GM21717 (cell line): ENCODE results near the gene GALE.
"Not testable (repeated sequence)": the region's sequence is repeated elsewhere in the genome, so short reads cannot be mapped to it uniquely, and the experiment has no call there.

Experiments
- ATAC-seq: cut with Tn5 transposase; IDR thresholded peaks from one replicate; pipeline ENCODE4 v1.9.1; 2021; ENCODE audit warnings: mild to moderate bottlenecking, moderate library complexity; ENCODE audit not compliant: unreplicated experiment

The GALE gene

DNA sequence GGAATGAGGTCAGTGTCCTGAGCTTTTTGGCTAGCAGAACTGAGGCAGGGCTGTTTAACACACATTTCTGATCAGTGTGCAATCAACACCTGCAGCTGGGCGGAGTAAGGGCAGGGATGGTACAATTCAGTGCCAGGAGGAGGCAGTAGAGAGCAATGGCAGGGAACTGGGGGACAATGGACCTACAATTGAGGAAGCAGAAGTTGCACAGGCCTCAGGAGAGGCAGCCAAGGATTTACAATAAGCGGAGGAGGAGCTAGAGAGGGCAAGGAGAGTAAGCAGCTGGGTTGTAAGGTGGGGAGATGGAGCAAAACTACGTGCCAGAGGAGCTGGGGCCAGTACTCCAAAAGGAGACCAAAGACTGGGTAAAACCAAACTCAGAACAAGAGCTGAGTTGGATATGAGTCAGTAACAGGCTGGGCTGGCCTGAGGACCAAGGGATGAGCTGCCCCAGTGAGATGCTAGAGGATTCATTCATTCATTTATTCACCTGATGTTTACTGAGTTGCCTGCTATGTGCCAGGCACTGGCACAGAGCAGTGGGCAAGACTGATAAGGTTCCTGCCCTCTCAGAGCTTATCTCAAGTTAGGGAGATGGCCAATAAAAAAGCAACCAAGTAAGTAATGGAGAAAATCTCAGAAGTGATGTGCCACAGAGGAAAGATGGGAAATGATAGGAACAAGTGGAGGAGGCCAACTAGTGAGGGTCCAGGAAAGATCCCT, 10.4 kb upstream of the GALE start:
- ATAC-seq = no peak

DNA sequence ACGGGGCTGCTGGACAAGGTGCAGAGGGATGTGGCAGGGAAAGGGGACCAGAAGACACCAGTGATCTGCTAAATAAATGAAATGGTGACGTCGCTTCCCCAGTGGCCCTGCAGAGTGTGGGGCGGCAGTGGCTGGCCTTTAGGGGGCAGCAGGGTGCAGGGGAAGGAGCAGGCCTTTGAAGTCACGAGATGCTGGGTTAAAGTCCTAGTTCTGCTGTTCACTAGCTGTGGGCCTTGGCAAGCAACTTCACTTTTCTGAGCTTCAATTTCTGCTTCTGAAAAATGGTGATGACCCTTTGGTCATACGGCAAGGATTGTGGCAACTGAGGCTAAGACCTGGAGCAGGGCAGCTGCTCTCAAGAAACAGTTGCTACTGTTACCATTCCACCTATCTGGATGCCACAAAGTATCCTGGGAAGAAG, 9.2 kb upstream of the GALE start:
- ATAC-seq = peak; percentile 48

DNA sequence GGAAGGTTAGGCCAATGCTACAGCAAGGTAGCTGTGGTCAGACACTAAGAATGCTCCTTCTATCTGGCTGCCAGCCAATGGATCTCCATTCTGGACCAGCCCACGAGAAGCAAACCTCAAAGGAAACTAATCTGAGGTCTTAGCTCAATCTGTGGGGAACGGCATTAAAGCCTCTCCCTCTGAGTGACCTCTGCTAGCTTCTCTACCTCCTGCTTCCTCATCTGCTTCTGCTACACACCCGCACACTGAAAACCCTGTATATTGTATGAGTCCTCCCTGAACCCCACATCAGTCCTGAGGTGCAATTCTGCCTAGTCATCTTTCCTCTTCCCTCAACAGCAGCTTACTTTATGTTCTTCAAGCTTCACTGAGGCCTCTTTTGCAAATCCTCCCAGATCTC, 6.9 kb upstream of the GALE start:
- no peak for ATAC-seq

DNA sequence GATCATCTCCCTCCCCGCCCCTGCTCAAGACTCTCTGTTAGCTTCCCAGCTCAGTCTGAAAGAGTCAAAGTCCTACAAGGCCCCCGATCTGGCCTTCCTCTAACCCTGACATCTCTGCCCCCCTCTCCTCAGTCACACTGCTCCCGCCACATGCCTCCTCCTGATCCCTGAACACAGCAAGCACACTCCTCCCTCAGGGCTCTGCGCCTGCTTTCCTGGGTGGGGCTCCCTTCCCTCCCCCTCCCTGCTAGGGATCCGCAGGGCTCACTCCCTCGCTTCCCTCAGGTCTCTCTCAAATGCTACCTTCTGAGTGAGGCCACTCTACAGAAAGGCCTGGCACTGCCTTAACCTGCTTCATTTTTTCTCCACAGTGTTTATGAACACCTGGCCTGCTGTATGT, 5.7 kb upstream of the GALE start:
- no peak for ATAC-seq

DNA sequence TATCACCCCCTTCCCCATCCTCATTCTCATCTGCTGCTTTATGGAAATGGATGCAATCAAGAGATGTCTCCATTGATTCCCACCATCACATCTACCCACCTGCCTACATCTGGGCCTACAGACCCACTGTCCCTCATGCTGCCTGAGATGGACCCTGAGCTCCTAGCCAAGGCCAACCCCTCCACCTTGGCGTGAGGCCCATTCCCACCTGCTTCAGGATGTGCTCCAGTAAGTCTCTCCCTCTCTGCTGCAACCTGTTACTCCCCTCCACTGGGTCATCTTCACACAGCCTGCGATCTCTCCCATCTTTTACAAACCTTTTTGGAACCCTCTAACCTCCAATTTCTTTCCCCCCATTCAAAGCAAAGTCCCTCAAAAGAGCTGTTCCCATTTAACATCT, 4.5 kb upstream of the GALE start:
- ATAC-seq = no peak

DNA sequence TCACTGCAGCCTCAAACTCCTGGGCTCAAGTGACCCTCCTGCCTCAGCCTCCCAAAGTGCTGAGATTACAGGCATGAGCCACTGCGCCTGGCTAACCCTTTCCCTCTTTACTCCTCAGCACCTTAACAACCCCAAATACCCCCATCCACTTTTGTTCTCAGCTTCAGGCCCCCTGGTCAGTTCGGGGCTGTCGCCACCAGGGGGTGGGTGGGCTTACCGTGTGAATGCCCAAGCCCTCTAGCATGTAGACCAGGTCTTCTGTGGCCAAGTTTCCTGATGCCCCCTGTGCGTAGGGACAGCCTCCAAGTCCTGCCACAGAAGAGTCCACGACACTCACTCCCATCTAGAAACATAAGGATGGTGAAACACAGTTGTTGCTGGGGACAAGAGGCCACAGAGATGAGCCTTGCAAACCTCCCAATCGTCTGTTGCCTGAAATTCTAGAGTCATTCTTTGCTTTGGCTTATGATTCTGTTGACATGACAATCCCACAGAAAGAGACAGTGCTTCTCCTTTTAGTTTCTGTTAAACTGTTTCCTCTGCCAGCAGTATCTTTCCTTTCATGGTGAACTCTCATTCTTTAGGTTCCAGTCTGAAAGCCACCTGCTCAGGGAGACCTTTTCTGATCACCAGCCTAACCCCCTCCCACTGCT, 3.8 kb upstream of the GALE start:
- ATAC-seq = no peak

DNA sequence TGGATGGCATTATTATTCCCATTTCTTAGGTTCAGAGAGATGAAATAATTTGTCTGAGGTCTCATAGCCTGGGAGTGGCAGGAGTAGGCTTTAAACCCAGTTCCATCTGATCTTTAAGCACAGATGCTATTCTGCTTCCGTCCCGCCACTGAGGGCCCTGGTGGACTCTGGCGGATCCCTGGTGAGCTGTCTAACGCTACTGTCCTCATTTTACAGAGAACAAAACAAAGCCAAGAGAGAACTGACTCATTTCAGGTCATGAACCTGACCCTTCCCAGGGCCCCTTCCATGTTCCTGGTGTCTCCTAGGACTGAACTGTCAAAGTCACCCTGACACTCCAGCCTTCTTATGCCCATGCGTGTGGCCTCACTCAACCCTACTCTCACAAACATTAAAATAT, 3.1 kb upstream of the GALE start:
- ATAC-seq = no peak

DNA sequence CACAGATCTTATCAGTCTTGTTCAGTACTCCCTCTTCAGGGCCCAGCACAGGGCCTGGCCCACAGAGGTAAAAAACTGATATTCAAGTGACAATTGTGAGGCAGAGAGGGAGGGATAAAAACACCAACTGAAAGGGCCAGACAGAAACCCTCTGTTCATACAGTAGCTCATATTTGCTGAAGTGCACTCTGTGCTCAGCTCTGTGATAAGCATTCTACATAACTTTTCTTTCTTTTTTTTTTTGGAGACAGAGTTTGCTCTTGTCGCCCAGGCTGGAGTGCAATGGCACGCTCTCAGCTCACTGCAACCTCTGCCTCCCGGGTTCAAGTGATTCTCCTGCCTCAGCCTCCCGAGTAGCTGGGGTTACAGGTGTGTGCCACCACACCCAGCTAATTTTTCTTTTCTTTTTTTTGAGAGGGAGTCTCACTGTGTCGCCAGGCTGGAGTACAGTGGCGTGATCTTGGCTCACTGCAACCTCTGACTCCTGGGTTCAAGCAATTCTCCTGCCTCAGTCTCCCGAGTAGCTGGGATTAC, 2.3 kb upstream of the GALE start:
- not testable (repeated sequence) for ATAC-seq

DNA sequence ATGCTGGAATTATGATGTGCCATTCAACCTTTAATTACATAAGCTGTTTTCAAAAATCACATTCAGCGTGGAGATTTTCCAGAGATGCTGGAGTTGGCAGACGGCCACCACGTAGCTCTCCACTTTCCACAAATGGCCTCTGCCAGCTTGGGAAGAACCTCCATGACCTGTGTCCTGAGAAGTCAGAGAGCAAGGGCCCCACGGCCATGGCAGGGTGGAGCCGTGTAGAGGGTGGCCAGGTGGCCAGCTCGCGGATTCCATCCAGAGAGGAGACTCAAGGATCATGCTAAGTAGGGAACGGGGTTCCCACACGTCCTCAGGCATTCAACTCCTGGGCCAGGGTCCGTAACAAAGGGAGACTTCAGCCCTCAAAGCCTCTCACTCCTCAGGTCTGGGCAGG, 1.3 kb upstream of the GALE start:
- no peak for ATAC-seq

DNA sequence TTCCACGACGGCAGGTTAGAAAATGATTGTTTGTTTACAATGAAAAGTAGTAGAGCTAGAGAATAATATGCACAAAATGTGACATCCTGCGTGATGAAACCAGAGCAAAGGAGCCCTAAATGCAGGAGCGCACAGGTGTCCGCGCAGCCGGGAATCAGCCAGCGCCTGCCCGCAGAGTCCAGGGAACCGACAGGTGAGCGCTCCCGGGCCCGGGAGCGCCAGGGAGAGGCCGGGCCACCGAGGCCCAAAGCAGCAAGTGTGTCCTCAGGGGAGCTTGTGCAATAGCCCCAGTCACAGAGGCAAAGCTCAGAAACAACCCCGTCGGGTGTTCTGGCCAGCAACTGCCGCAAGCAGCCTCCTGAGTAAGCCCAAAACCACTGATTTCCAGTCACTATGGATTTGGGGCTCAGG, 789 bp upstream of the GALE start:
- ATAC-seq = no peak

DNA sequence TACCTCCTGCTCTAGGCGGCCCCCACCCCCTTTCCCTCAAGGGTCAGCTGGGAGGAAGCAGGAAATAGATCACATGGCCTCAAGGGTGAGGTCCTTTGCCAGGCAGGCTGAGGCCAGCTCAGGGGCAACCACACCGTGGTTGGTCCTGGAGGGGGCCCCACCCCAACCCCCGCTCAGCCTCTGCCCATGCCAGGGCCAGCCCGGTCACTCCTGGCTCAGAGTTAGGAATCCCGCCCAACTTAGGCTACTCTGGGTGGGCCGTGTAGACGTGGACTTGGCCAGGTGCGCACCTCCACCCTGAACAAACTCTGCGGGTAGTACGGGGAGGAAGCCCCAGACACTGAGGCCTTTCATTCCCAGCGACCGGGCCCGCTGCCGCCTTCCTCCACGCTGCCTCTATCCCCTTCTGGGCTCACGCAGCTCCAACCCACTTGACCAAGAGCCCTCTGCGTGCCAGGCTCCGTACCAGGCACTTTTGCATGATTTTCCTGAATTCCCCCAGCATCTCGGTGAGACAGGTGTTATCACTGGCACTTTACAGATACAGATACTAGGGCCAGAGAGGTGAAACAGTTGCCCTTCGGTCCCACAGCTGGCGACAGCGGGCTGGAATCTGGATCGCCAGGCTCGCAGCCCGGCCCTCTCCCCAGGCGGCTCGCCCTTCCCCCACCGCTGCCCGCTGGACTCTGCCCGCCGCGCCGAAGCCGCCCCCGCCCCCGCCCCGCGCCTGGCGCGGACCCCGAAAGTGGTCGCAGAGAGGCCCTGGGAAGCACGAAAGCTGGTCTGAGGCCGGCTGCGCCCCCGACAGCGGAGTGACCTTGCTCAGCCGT, 769 bp downstream of the GALE start:
- no peak for ATAC-seq

DNA sequence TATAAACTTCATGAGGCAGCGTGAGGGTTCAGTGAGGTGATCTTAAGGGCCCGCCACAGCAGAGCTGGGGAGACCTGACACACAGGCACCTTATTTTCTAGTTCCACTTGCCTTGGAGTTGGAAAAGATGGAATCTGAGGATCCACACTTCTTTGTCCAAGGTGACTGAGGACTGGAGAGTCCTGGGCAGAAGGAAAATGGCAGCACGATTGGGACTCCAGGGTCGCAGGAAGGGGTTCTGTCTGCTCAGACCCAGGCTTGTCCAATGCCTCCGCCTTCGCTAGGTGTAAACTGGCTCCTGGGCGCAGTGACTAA, 1.3 kb downstream of the GALE start:
- no peak for ATAC-seq

DNA sequence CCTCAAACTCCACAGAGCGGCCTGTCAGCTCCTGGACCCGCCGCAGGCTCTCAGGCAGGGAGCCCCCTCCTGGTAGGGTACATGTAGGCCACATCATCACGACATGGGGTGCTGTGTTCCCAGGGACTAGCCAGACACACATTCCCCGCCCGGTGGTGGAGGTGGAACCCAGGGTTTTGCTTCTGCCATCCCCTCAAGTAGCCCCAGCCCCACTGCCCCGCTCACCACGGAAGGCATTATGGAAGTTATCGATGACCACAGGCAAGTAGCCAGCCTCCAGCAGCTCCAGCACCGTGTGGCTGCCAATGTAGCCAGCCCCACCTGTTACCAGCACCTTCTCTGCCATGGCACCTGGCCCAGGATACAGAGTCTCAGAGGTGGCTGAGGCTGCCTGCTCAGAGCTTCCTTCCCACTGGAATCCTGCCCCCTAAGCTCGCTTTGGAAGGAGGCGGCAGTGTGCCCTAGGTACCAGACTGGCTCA, 1.9 kb downstream of the GALE start:
- no peak for ATAC-seq

DNA sequence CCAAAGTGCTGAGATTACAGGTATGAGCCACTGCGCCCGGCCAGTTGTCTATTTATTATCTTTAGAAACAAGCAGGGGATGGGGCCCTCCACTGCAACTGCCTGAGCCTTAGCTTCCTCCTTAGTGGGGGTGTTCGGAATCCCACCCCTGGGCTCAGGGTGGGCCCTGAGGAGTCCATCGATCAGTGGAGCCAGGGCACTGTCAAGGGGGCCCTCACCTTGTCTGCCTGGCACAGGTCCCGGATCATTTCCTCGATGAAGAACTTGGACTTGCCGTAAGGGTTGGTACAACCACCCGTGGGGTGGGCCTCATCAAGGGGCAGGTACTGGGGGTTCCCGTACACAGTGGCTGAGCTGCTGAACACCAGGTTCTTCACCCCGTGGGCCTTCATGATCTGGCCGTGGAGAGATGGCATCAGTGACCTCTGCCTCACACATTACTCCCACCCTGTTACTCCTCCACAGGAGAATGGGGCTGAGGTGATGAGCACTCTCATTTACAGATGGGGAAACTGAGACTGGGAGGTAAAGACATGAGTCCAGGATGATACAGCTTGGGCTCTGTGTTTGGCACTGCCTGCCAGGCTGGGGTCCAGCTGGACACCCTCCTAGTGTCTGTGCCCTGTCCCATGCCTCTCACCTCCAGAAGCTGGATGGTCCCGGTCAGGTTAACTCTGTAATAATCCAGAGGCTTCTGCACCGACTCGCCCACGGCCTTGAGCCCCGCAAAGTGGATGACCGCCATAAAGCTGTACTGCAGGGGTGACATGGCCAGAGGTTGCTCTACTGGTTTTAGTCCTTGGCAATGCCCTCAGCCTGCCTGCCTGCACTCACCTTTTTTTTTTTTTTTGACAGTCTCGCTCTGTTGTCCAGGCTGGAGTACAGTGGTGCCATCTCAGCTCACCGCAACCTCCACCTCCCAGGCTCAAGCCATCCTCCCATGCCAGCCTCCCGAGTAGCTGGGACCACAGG, 2.8 kb downstream of the GALE start:
- no peak for ATAC-seq

DNA sequence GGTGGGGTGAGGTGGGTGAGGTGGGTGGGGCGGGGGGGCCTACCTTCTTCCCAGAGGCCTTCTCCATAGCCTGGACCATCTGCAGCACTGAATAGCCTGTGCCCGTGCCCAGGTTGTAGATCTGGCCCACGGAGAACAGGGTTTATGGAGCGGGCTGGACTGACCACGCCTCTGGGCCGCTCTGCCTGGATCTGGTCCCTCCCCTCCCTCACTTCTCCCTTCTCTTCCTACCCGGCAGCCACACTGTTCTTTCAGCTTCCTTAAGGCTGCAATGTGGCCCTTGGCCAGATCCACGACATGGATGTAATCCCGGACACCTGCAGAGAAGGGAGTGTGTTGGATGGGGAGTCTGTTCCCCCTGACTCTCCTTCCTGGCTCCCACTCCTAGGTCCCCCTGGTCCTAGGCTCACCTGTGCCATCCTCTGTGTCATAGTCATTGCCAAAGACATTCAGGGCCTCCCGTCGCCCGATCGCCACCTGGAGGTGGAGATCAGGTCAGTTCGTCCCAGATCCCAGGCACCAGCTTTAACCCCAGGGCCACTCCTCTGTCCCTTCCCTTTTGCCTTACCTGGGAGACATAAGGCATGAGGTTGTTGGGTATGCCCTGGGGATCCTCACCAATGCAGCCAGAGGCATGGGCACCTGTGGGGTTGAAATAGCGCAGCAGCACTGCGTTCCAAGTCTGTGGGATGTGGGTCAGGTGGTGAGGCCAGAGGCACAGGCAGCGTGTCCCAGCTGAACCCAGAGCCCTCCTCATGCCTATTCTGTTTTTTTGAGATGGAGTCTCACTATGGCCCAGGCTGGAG, 3.9 kb downstream of the GALE start:
- ATAC-seq = no peak

DNA sequence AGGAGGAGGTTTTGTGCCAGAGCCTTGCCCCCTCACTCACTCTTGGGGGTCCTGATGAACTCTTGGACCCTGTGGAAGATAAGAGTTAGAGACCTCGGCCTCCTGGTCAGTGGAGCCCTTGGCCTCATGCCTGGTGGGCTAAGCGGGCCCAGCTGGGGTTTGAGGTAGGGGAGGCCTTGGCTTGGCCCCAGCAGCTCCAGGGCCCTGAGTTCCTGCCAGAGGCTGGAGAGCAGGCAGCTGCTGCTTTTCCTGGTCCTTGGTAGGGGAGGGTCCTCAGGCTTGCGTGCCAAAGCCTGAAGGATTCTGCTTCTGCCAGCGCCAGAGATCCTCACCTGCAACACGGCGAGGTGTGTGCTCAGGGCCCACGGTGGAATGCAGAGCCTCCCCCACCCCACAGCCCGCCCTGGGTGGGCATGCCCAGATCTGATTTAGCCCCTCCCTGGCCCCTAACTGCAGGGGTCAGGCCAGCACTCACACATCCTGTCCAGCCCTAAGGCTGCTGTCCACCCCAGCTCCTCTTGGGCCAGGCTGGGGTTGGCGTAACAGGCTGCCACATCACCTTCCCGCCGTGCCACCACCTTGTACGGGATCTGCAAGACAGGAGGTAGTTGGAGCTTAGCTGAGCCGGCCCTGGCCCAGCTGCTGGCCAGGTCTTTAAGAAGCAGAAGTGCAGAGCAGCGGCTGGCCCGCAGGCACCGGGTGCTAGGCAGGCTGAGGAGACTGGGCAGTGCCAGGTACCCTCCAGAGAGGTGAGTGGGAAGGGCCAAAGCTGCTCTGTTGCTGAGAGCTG, 4.7 kb downstream of the GALE start:
- no peak for ATAC-seq

DNA sequence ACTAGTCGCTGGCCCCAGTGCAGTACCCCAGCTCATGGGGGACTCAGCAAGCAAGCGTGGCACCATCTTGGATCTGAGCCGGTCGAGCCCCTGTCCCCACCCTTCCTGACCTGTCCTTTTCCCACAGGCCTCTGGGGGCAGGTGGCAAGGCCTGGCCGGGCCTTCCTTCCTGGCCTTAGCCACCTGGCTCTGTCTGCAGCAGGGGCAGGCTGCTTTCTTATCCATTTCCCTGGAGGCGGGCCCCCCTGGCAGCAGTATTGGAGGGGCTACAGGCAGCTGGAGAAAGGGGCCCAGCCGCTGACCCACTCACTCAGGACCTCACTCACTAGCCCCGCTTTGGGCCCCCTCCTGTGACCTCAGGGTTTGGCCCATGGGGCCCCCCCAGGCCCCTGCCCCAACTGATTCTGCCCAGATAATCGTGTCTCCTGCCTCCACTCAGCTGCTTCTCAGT, 5.8 kb downstream of the GALE start:
- not testable (repeated sequence) for ATAC-seq

DNA sequence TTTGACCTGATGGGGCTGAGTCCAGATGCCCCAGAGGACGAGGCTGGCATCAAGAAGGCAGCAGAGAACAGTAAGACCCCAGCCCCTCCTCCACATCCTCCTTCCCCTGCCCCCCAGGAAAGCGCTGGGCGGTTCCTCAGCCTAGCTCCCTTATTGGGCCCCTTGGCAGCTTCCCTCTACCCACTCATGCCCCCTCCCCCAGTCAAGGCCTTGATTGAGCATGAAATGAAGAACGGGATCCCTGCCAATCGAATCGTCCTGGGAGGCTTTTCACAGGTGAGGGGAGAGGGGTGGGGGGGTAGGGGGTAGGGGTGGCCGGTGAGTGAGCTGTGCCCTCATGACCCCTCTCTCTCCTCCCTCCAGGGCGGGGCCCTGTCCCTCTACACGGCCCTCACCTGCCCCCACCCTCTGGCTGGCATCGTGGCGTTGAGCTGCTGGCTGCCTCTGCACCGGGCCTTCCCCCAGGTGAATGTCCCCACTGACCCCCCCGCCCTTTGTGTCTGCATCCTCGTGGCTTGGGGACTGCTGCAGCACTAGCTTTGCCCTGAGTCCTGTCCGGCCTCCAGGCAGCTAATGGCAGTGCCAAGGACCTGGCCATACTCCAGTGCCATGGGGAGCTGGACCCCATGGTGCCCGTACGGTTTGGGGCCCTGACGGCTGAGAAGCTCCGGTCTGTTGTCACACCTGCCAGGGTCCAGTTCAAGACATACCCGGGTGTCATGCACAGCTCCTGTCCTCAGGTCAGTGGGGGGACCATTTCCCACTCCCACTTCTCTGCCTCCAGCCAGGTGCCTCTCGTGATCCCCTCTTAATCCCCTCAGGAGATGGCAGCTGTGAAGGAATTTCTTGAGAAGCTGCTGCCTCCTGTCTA, 6.5 kb downstream of the GALE start:
- ATAC-seq = no peak
